ENCODE data around the gene DOCK1. TPM values are rescaled to one million over a fixed set of nuclear protein-coding genes. Genes with fewer than 3 reads are reported as not detected.

DOCK1 gene
- total RNA-seq, 4 donors from 2014 or later: 60.6 to 136 (median 92.7) TPM

- H3K4me3 ChIP-seq: no peak overlapping the region
- no peak for DNase-seq (ENCODE audit: low spot score in 2 of 2)
- no peaks in the 10 kb centered on the region for H3K9me3 ChIP-seq
- H3K4me1 ChIP-seq: no peaks in the 10 kb centered on the region
- H3K27ac ChIP-seq: no peak overlapping the region
- H3K27me3 ChIP-seq: no peaks in the 10 kb centered on the region
- peaks cover 64% of the 10 kb centered on the region for H3K36me3 ChIP-seq
- 96% methylated on average over 14 of the region's 14 CpGs for WGBS
- TF ChIP-seq CTCF (IDR thresholded peaks at IDR 0.05): no peak
- TF ChIP-seq EP300 (IDR thresholded peaks at IDR 0.05): no peak
- TF ChIP-seq POLR2AphosphoS5 (IDR thresholded peaks at IDR 0.05): no peak
- no peak for TF ChIP-seq POLR2A (IDR thresholded peaks at IDR 0.05)
Measured at GRCh38 chr10:127064474-127064873, 159.2 kb downstream of the DOCK1 start.

GRCh38 chr10:127067542-127068194 is 162.4 kb downstream of the DOCK1 start:
- 97% methylated on average over 4 of the region's 4 CpGs for WGBS
- Histone ChIP-seq H3K9me3 (no peaks in the 10 kb centered on the region), H3K27ac (no peak overlapping the region), H3K36me3 (peaks cover 70% of the 10 kb centered on the region), H3K4me3 (no peak overlapping the region), H3K4me1 (no peaks in the 10 kb centered on the region), H3K27me3 (no peaks in the 10 kb centered on the region)
- no peak for DNase-seq (ENCODE audit: low spot score in 2 of 2)
- TF ChIP-seq POLR2A (IDR thresholded peaks at IDR 0.05) (no peak), POLR2AphosphoS5 (IDR thresholded peaks at IDR 0.05) (no peak), CTCF (IDR thresholded peaks at IDR 0.05) (no peak), EP300 (IDR thresholded peaks at IDR 0.05) (no peak)

- H3K27ac ChIP-seq: no peak overlapping the region
- peaks cover 69% of the 10 kb centered on the region for H3K36me3 ChIP-seq
- H3K4me3 ChIP-seq: no peak overlapping the region
- DNase-seq (ENCODE audit: low spot score in 2 of 2): no peak
- H3K9me3 ChIP-seq: no peaks in the 10 kb centered on the region
- TF ChIP-seq EP300 (IDR thresholded peaks at IDR 0.05) (no peak), POLR2AphosphoS5 (IDR thresholded peaks at IDR 0.05) (no peak), POLR2A (IDR thresholded peaks at IDR 0.05) (no peak), CTCF (IDR thresholded peaks at IDR 0.05) (no peak)
- H3K4me1 ChIP-seq: no peaks in the 10 kb centered on the region
- no peaks in the 10 kb centered on the region for H3K27me3 ChIP-seq
Measured at GRCh38 chr10:127068485-127068884, 163.3 kb downstream of the DOCK1 start.

GRCh38 chr10:127069436-127069835 is 164.2 kb downstream of the DOCK1 start:
- H3K27me3 ChIP-seq: no peaks in the 10 kb centered on the region
- no peak for DNase-seq (ENCODE audit: low spot score in 2 of 2)
- H3K36me3 ChIP-seq: peaks cover 68% of the 10 kb centered on the region
- no peak overlapping the region for H3K27ac ChIP-seq
- WGBS: 94% methylated on average over 4 of the region's 4 CpGs
- H3K4me1 ChIP-seq: no peaks in the 10 kb centered on the region
- H3K4me3 ChIP-seq: no peak overlapping the region
- no peak for TF ChIP-seq POLR2AphosphoS5 (IDR thresholded peaks at IDR 0.05)
- no peak for TF ChIP-seq POLR2A (IDR thresholded peaks at IDR 0.05)
- TF ChIP-seq EP300 (IDR thresholded peaks at IDR 0.05): no peak
- no peak for TF ChIP-seq CTCF (IDR thresholded peaks at IDR 0.05)
- H3K9me3 ChIP-seq: no peaks in the 10 kb centered on the region

GRCh38 chr10:127071126-127071525 is 165.9 kb downstream of the DOCK1 start:
- 88% methylated on average over 2 of the region's 2 CpGs for WGBS
- Histone ChIP-seq H3K27ac (no peak overlapping the region), H3K27me3 (no peaks in the 10 kb centered on the region), H3K4me1 (no peaks in the 10 kb centered on the region), H3K36me3 (peaks cover 61% of the 10 kb centered on the region), H3K4me3 (no peak overlapping the region), H3K9me3 (no peaks in the 10 kb centered on the region)
- no peak for TF ChIP-seq POLR2A (IDR thresholded peaks at IDR 0.05)
- no peak for TF ChIP-seq CTCF (IDR thresholded peaks at IDR 0.05)
- no peak for TF ChIP-seq EP300 (IDR thresholded peaks at IDR 0.05)
- no peak for TF ChIP-seq POLR2AphosphoS5 (IDR thresholded peaks at IDR 0.05)
- no peak for DNase-seq (ENCODE audit: low spot score in 2 of 2)
